ENCODE measurements around the gene TPO.

TPO gene

GRCh38 chr2:1430491-1430890 is 17.2 kb downstream of the TPO start:
- no peak overlapping the region for H3K4me3 ChIP-seq (ENCODE audit: low read depth, low read length)
- H3K9me3 ChIP-seq (ENCODE audit: control insufficient read depth, insufficient read depth, low read length) = no peaks in the 10 kb centered on the region
- no peaks in the 10 kb centered on the region for H3K27me3 ChIP-seq (ENCODE audit: control insufficient read depth, insufficient read depth, low read length)
- no peaks in the 10 kb centered on the region for H3K4me1 ChIP-seq (ENCODE audit: control insufficient read depth, insufficient read depth, low read length)
- H3K9ac ChIP-seq (ENCODE audit: low read depth, low read length) = no peak overlapping the region
- H3K36me3 ChIP-seq (ENCODE audit: control insufficient read depth, insufficient read depth, low read length) = no peaks in the 10 kb centered on the region

- Histone ChIP-seq H3K9me3 (ENCODE audit: control insufficient read depth, insufficient read depth, low read length) (no peaks in the 10 kb centered on the region), H3K36me3 (ENCODE audit: control insufficient read depth, insufficient read depth, low read length) (no peaks in the 10 kb centered on the region), H3K27me3 (ENCODE audit: control insufficient read depth, insufficient read depth, low read length) (no peaks in the 10 kb centered on the region), H3K9ac (ENCODE audit: low read depth, low read length) (no peak overlapping the region), H3K4me3 (ENCODE audit: low read depth, low read length) (no peak overlapping the region), H3K4me1 (ENCODE audit: control insufficient read depth, insufficient read depth, low read length) (no peaks in the 10 kb centered on the region)
Measured at GRCh38 chr2:1431886-1432400, 18.7 kb downstream of the TPO start.

- Histone ChIP-seq H3K9me3 (ENCODE audit: control insufficient read depth, insufficient read depth, low read length) (no peaks in the 10 kb centered on the region), H3K4me1 (ENCODE audit: control insufficient read depth, insufficient read depth, low read length) (no peaks in the 10 kb centered on the region), H3K4me3 (ENCODE audit: low read depth, low read length) (no peak overlapping the region), H3K36me3 (ENCODE audit: control insufficient read depth, insufficient read depth, low read length) (no peaks in the 10 kb centered on the region), H3K9ac (ENCODE audit: low read depth, low read length) (no peak overlapping the region), H3K27me3 (ENCODE audit: control insufficient read depth, insufficient read depth, low read length) (no peaks in the 10 kb centered on the region)
Measured at GRCh38 chr2:1432726-1433125, 19.5 kb downstream of the TPO start.

- Histone ChIP-seq H3K9ac (ENCODE audit: low read depth, low read length) (no peak overlapping the region), H3K27me3 (ENCODE audit: control insufficient read depth, insufficient read depth, low read length) (no peaks in the 10 kb centered on the region), H3K9me3 (ENCODE audit: control insufficient read depth, insufficient read depth, low read length) (no peaks in the 10 kb centered on the region), H3K36me3 (ENCODE audit: control insufficient read depth, insufficient read depth, low read length) (no peaks in the 10 kb centered on the region), H3K4me1 (ENCODE audit: control insufficient read depth, insufficient read depth, low read length) (no peaks in the 10 kb centered on the region), H3K4me3 (ENCODE audit: low read depth, low read length) (no peak overlapping the region)
Measured at GRCh38 chr2:1436369-1436768, 23.1 kb downstream of the TPO start.

- H3K4me3 ChIP-seq (ENCODE audit: low read depth, low read length) = no peak overlapping the region
- no peaks in the 10 kb centered on the region for H3K27me3 ChIP-seq (ENCODE audit: control insufficient read depth, insufficient read depth, low read length)
- H3K9me3 ChIP-seq (ENCODE audit: control insufficient read depth, insufficient read depth, low read length) = no peaks in the 10 kb centered on the region
- no peaks in the 10 kb centered on the region for H3K36me3 ChIP-seq (ENCODE audit: control insufficient read depth, insufficient read depth, low read length)
- no peak overlapping the region for H3K9ac ChIP-seq (ENCODE audit: low read depth, low read length)
- H3K4me1 ChIP-seq (ENCODE audit: control insufficient read depth, insufficient read depth, low read length) = no peaks in the 10 kb centered on the region
Measured at GRCh38 chr2:1437101-1437500, 23.8 kb downstream of the TPO start.

GRCh38 chr2:1437537-1437936 is 24.3 kb downstream of the TPO start:
- Histone ChIP-seq H3K4me1 (ENCODE audit: control insufficient read depth, insufficient read depth, low read length) (no peaks in the 10 kb centered on the region), H3K9ac (ENCODE audit: low read depth, low read length) (no peak overlapping the region), H3K4me3 (ENCODE audit: low read depth, low read length) (no peak overlapping the region), H3K27me3 (ENCODE audit: control insufficient read depth, insufficient read depth, low read length) (no peaks in the 10 kb centered on the region), H3K36me3 (ENCODE audit: control insufficient read depth, insufficient read depth, low read length) (no peaks in the 10 kb centered on the region), H3K9me3 (ENCODE audit: control insufficient read depth, insufficient read depth, low read length) (no peaks in the 10 kb centered on the region)

GRCh38 chr2:1438972-1439371 is 25.7 kb downstream of the TPO start:
- H3K4me1 ChIP-seq (ENCODE audit: control insufficient read depth, insufficient read depth, low read length) = no peaks in the 10 kb centered on the region
- H3K4me3 ChIP-seq (ENCODE audit: low read depth, low read length) = no peak overlapping the region
- no peak overlapping the region for H3K9ac ChIP-seq (ENCODE audit: low read depth, low read length)
- H3K36me3 ChIP-seq (ENCODE audit: control insufficient read depth, insufficient read depth, low read length) = no peaks in the 10 kb centered on the region
- H3K27me3 ChIP-seq (ENCODE audit: control insufficient read depth, insufficient read depth, low read length) = no peaks in the 10 kb centered on the region
- H3K9me3 ChIP-seq (ENCODE audit: control insufficient read depth, insufficient read depth, low read length) = no peaks in the 10 kb centered on the region

GRCh38 chr2:1440581-1440980 is 27.3 kb downstream of the TPO start:
- Histone ChIP-seq H3K27me3 (ENCODE audit: control insufficient read depth, insufficient read depth, low read length) (no peaks in the 10 kb centered on the region), H3K36me3 (ENCODE audit: control insufficient read depth, insufficient read depth, low read length) (no peaks in the 10 kb centered on the region), H3K4me3 (ENCODE audit: low read depth, low read length) (no peak overlapping the region), H3K9ac (ENCODE audit: low read depth, low read length) (no peak overlapping the region), H3K4me1 (ENCODE audit: control insufficient read depth, insufficient read depth, low read length) (no peaks in the 10 kb centered on the region), H3K9me3 (ENCODE audit: control insufficient read depth, insufficient read depth, low read length) (no peaks in the 10 kb centered on the region)

- Histone ChIP-seq H3K4me3 (ENCODE audit: low read depth, low read length) (no peak overlapping the region), H3K36me3 (ENCODE audit: control insufficient read depth, insufficient read depth, low read length) (no peaks in the 10 kb centered on the region), H3K4me1 (ENCODE audit: control insufficient read depth, insufficient read depth, low read length) (no peaks in the 10 kb centered on the region), H3K27me3 (ENCODE audit: control insufficient read depth, insufficient read depth, low read length) (no peaks in the 10 kb centered on the region), H3K9ac (ENCODE audit: low read depth, low read length) (no peak overlapping the region), H3K9me3 (ENCODE audit: control insufficient read depth, insufficient read depth, low read length) (no peaks in the 10 kb centered on the region)
Measured at GRCh38 chr2:1446301-1446700, 33.0 kb downstream of the TPO start.

GRCh38 chr2:1448009-1448408 is 34.7 kb downstream of the TPO start:
- Histone ChIP-seq H3K4me1 (ENCODE audit: control insufficient read depth, insufficient read depth, low read length) (no peaks in the 10 kb centered on the region), H3K36me3 (ENCODE audit: control insufficient read depth, insufficient read depth, low read length) (no peaks in the 10 kb centered on the region)

GRCh38 chr2:1450915-1451314 is 37.7 kb downstream of the TPO start:
- Histone ChIP-seq H3K4me3 (ENCODE audit: low read depth, low read length) (no peak overlapping the region), H3K36me3 (ENCODE audit: control insufficient read depth, insufficient read depth, low read length) (no peaks in the 10 kb centered on the region), H3K4me1 (ENCODE audit: control insufficient read depth, insufficient read depth, low read length) (no peaks in the 10 kb centered on the region), H3K9ac (ENCODE audit: low read depth, low read length) (no peak overlapping the region), H3K27me3 (ENCODE audit: control insufficient read depth, insufficient read depth, low read length) (no peaks in the 10 kb centered on the region), H3K9me3 (ENCODE audit: control insufficient read depth, insufficient read depth, low read length) (no peaks in the 10 kb centered on the region)

More at GRCh38 chr2:1448009-1448408, 34.7 kb downstream of the TPO start:
- Histone ChIP-seq H3K27me3 (ENCODE audit: control insufficient read depth, insufficient read depth, low read length) (no peaks in the 10 kb centered on the region), H3K9me3 (ENCODE audit: control insufficient read depth, insufficient read depth, low read length) (no peaks in the 10 kb centered on the region), H3K9ac (ENCODE audit: low read depth, low read length) (no peak overlapping the region), H3K4me3 (ENCODE audit: low read depth, low read length) (no peak overlapping the region)

GRCh38 chr2:1451422-1451821 is 38.2 kb downstream of the TPO start:
- Histone ChIP-seq H3K9me3 (ENCODE audit: control insufficient read depth, insufficient read depth, low read length) (no peaks in the 10 kb centered on the region), H3K27me3 (ENCODE audit: control insufficient read depth, insufficient read depth, low read length) (no peaks in the 10 kb centered on the region), H3K36me3 (ENCODE audit: control insufficient read depth, insufficient read depth, low read length) (no peaks in the 10 kb centered on the region), H3K4me3 (ENCODE audit: low read depth, low read length) (no peak overlapping the region), H3K9ac (ENCODE audit: low read depth, low read length) (no peak overlapping the region), H3K4me1 (ENCODE audit: control insufficient read depth, insufficient read depth, low read length) (no peaks in the 10 kb centered on the region)

- Histone ChIP-seq H3K27me3 (ENCODE audit: control insufficient read depth, insufficient read depth, low read length) (no peaks in the 10 kb centered on the region), H3K4me1 (ENCODE audit: control insufficient read depth, insufficient read depth, low read length) (no peaks in the 10 kb centered on the region), H3K9me3 (ENCODE audit: control insufficient read depth, insufficient read depth, low read length) (no peaks in the 10 kb centered on the region), H3K36me3 (ENCODE audit: control insufficient read depth, insufficient read depth, low read length) (no peaks in the 10 kb centered on the region), H3K9ac (ENCODE audit: low read depth, low read length) (no peak overlapping the region), H3K4me3 (ENCODE audit: low read depth, low read length) (no peak overlapping the region)
Measured at GRCh38 chr2:1453561-1453960, 40.3 kb downstream of the TPO start.
